Measurements from ENCODE around the gene ST8SIA1. TPM values are rescaled to one million over a fixed set of nuclear protein-coding genes. Genes with fewer than 3 reads are reported as not detected.

ST8SIA1 gene
- total and polyA plus RNA-seq, 2 of the 8 experiments (the other 6 are each of a cell fraction or from before 2014, with no cell fraction given) = 1.9 to 4.4 TPM

DNA sequence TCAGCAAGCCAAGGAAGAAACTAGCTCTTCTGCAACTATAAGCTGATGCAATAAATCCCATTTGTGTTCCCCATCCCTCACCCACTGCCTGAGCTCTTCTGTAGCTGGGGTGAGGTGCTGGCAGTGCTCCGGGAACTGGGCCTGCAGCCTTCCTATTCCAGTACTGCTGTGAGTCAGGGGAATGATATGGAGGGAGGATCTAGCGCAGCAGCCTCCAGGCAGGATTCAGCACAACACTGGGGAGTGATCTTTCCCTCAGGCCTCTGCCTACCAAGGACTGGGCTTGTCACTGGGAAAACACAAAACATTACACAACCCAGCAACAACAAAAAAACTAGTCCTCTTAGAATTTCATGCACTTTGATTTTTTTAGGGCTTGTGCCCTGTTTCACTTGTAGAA, 58.7 kb downstream of the ST8SIA1 start:
- H3K36me3 ChIP-seq (ENCODE audit: control insufficient read depth in 2 of 4, insufficient read depth in 4 of 4, low read length in 3 of 4) = no peaks in the 10 kb centered on the region
- H4K5ac ChIP-seq (ENCODE audit: insufficient read length, low read depth, low read length) = no peak overlapping the region
- H3K9me3 ChIP-seq (ENCODE audit: insufficient read depth in 2 of 2, low read depth in 1 of 2, low read length in 1 of 2) = no peaks in the 10 kb centered on the region
- H2AFZ ChIP-seq (ENCODE audit: low read length) = peak overlapping the region; percentile 27; the same call in 1 of the 2 replicates
- no peak overlapping the region for H3K18ac ChIP-seq (ENCODE audit: extremely low read depth, low read length)
- CTCF ChIA-PET (ENCODE audit: partially characterized antibody) = interaction anchor here (0.6 to 1.4 kb wide), 4 partner anchors 10 to 401 kb away, joined by 3 to 6 read pairs (median 4); no protein-coding TSS in a partner anchor
- no peaks in the 10 kb centered on the region for H3K79me1 ChIP-seq (ENCODE audit: low read depth, low read length)
- H2BK20ac ChIP-seq (ENCODE audit: low read length) = no peak overlapping the region
- no peak overlapping the region for H3K4me2 ChIP-seq (ENCODE audit: insufficient read depth in 1 of 2, low read depth in 2 of 2, low read length in 2 of 2)
- H2BK15ac ChIP-seq (ENCODE audit: low read length) = no peak overlapping the region
- no peaks in the 10 kb centered on the region for H4K20me1 ChIP-seq (replicated peaks in 1 of 2; ENCODE audit: control insufficient read depth in 1 of 2, insufficient read depth in 2 of 2, low read length in 2 of 2)
- H3K23me2 ChIP-seq (ENCODE audit: low read depth, low read length) = no peaks in the 10 kb centered on the region
- WGBS, 2 experiments (ENCODE audit: extremely low coverage in 1 of 2, insufficient coverage in 1 of 2, insufficient read length in 1 of 2, insufficient replicate concordance in 2 of 2, low coverage in 1 of 2, low lambda C conversion rate in 2 of 2, missing lambda C conversion rate in 1 of 2) = 74% methylated on average over 2 of the region's 2 CpGs; no CpG with 5 or more reads in 1 of the 2 experiments
- H4K8ac ChIP-seq (ENCODE audit: extremely low read depth, insufficient read depth, low read length) = no peak overlapping the region
- H3K27ac ChIP-seq (ENCODE audit: low read depth, low read length) = no peak overlapping the region
- H3K23ac ChIP-seq (ENCODE audit: insufficient read length) = no peak overlapping the region
- POLR2A ChIA-PET (ENCODE audit: partially characterized antibody) = no interaction called here
- H3K79me2 ChIP-seq (ENCODE audit: control insufficient read depth in 1 of 2, insufficient read depth in 2 of 2, low read length in 2 of 2) = no peaks in the 10 kb centered on the region
- peak in 1 of 2 experiments; percentile 31 for DNase-seq (ENCODE audit: low read depth in 1 of 2, low spot score in 2 of 2)
- H2BK120ac ChIP-seq (replicated peaks; ENCODE audit: low read depth, low read length) = no peak overlapping the region
- H4K91ac ChIP-seq (replicated peaks; ENCODE audit: insufficient read length, low read length) = no peak overlapping the region
- no peak overlapping the region for H3K4me3 ChIP-seq (ENCODE audit: extremely low read depth in 1 of 4, insufficient read depth in 2 of 4, low read depth in 3 of 4, low read length in 4 of 4)
- H2BK5ac ChIP-seq (ENCODE audit: low read depth, low read length) = no peak overlapping the region
- no peak overlapping the region for H2BK12ac ChIP-seq (ENCODE audit: low read depth, low read length)
- H3K56ac ChIP-seq (replicated peaks; ENCODE audit: insufficient read length, low read depth, low read length) = no peak overlapping the region
- FAIRE-seq = no peak
- no peak overlapping the region for H2AK5ac ChIP-seq (ENCODE audit: low read depth, low read length)
- no peak overlapping the region for H3K14ac ChIP-seq (ENCODE audit: insufficient read length)
- H3K9ac ChIP-seq (replicated peaks in 1 of 4; ENCODE audit: extremely low read depth in 1 of 4, low read depth in 3 of 4, low read length in 3 of 4) = no peak overlapping the region
- H3K27me3 ChIP-seq (replicated peaks in 1 of 4; ENCODE audit: control insufficient read depth in 3 of 4, extremely low read depth in 1 of 4, insufficient read depth in 3 of 4, low read length in 3 of 4) = no peaks in the 10 kb centered on the region
- no peak overlapping the region for H3K4ac ChIP-seq (replicated peaks; ENCODE audit: insufficient read length, low read depth, low read length)
- H3K4me1 ChIP-seq (replicated peaks in 1 of 4; ENCODE audit: control insufficient read depth in 3 of 4, insufficient read depth in 4 of 4, low read length in 3 of 4) = no peaks in the 10 kb centered on the region
- TF ChIP-seq SP4 (IDR thresholded peaks at IDR 0.05; ENCODE audit: low read length) (no peak), FOSL1 (IDR thresholded peaks at IDR 0.05; ENCODE audit: insufficient read depth, low read depth, low read length) (no peak), GTF2F1 (IDR thresholded peaks at IDR 0.05; ENCODE audit: borderline replicate concordance, low read depth, low read length) (no peak), NRF1 (IDR thresholded peaks at IDR 0.05; ENCODE audit: low read depth, low read length) (no peak), RBBP5 (IDR thresholded peaks at IDR 0.05; ENCODE audit: borderline replicate concordance, low read depth, low read length) (no peak), TAF1 (IDR thresholded peaks at IDR 0.05; ENCODE audit: low read depth, low read length) (no peak), HDAC2 (IDR thresholded peaks at IDR 0.05; ENCODE audit: borderline replicate concordance in 1 of 2, low read depth in 2 of 2, low read length in 2 of 2) (no peak), RNF2 (IDR thresholded peaks at IDR 0.05; ENCODE audit: borderline replicate concordance, low read depth, low read length, missing control alignments, poor library complexity, severe bottlenecking) (no peak), JUND (IDR thresholded peaks at IDR 0.05; ENCODE audit: low read length) (no peak), EP300 (IDR thresholded peaks at IDR 0.05; ENCODE audit: borderline replicate concordance in 1 of 2, low read depth in 2 of 2, low read length in 2 of 2) (no peak), BRCA1 (IDR thresholded peaks at IDR 0.05; ENCODE audit: low read depth, low read length) (no peak), CEBPB (IDR thresholded peaks at IDR 0.05; ENCODE audit: low read depth, low read length) (no peak), RFX5 (IDR thresholded peaks at IDR 0.05; ENCODE audit: borderline replicate concordance, low read depth, low read length) (no peak), JUN (IDR thresholded peaks at IDR 0.05; ENCODE audit: low read depth, low read length) (no peak)
